Spleen (tissue), 11 donors: ENCODE measurements around the gene NIP7. TPM values are rescaled to one million over a fixed set of nuclear protein-coding genes. Genes with fewer than 3 reads are reported as not detected.
A peak's percentile ranks its signal among the peaks of the same experiment; 100 is the strongest.

Experiments
- DNase-seq: peaks from one replicate; pipeline ENCODE4 v3.0.0-alpha.2; 2020
- H3K27ac ChIP-seq, 8 donors: fragments of 200-600 bp; sonication (generic) in 7 of 8; 1 replicate in 4 of 8; 2 replicates in 4 of 8; pipeline versions ENCODE4 v1.5.0 to v1.8.0; 2016 to 2021; ENCODE audit warnings: inconsistent platforms in 4 of 8, mild to moderate bottlenecking in 4 of 8, moderate library complexity in 1 of 8
- H3K27me3 ChIP-seq, 7 donors: fragments of 200-600 bp; sonication (generic) in 6 of 7; replicated peaks in 1 of 7; 1 replicate in 4 of 7; 2 replicates in 3 of 7; pipeline versions ENCODE4 v1.5.0 to v1.8.0; 2016 to 2021; ENCODE audit warnings: inconsistent platforms in 3 of 7, mild to moderate bottlenecking in 1 of 7
- H3K36me3 ChIP-seq, 6 donors: fragments of 200-600 bp; sonication (generic) in 5 of 6; 1 replicate in 4 of 6; 2 replicates in 2 of 6; pipeline versions ENCODE4 v1.5.0 to v1.8.0; 2016 to 2021; ENCODE audit warnings: inconsistent platforms in 2 of 6
- H3K4me1 ChIP-seq, 6 donors: fragments of 200-600 bp; sonication (generic) in 5 of 6; 1 replicate in 3 of 6; 2 replicates in 3 of 6; pipeline versions ENCODE4 v1.5.0 to v1.8.0; 2016 to 2021; ENCODE audit warnings: inconsistent platforms in 3 of 6
- H3K4me3 ChIP-seq, 8 donors: fragments of 200-600 bp; sonication (generic) in 7 of 8; 1 replicate in 4 of 8; 2 replicates in 4 of 8; pipeline versions ENCODE4 v1.5.0 to v1.8.0; 2016 to 2021; ENCODE audit warnings: inconsistent platforms in 4 of 8, mild to moderate bottlenecking in 4 of 8, moderate library complexity in 2 of 8
- H3K9me3 ChIP-seq, 8 donors: fragments of 200-600 bp; sonication (generic) in 7 of 8; 1 replicate in 4 of 8; 2 replicates in 4 of 8; pipeline versions ENCODE4 v1.5.0 to v1.8.0; 2016 to 2021; ENCODE audit warnings: inconsistent platforms in 4 of 8
- POLR2A ChIP-seq, 3 donors: fragments of 450-650 bp; IDR thresholded peaks; one replicate each; pipeline ENCODE4 v1.5.1; 2017; ENCODE audit warnings: antibody characterized with exemption in 3 of 3, mild to moderate bottlenecking in 1 of 3
- POLR2AphosphoS5 ChIP-seq, 3 donors: sonication (generic); formaldehyde crosslinking; IDR thresholded peaks; one replicate each; pipeline ENCODE4 v1.5.1; 2017; ENCODE audit warnings: antibody characterized with exemption in 3 of 3
- WGBS, 5 donors: extraction: QIAGEN DNeasy Blood & Tissue Kit in 3 of 5; methylation state at CpG; one replicate each; pipeline versions ENCODE4 v1.1.5 to v1.1.7; 2013 to 2018; 5-methylcytosine and 5-hydroxymethylcytosine counted together
- intact Hi-C: fragments of 100-400 bp; cut with DNase I; formaldehyde crosslinking; loops from one replicate; pipeline ENCODE4 v1.15.0; 2023; ENCODE audit warnings: low total_unique reads
- polyA plus RNA-seq, 3 donors: library from polyadenylated mRNA; stranded (reverse); fragments of 200-250 nt; gene quantifications; one replicate each; pipeline ENCODE4 v1.2.1, GENCODE V29; 2013
- total RNA-seq, 7 donors: library from RNA; depleted of rRNA in 3 of 7; stranded (reverse); fragments of >200 nt in 3 of 7; fragmentation: NEBNext Ultra II Directional in 4 of 7; extraction: Animal tissue kit (Norgen Biotek cat#: 25700) in 4 of 7; gene quantifications; one replicate each; pipeline versions ENCODE4 v1.1.0 to v1.2.1, GENCODE V29; 2016 to 2021
- TF ChIP-seq, protein P1 (sequence below), 11 experiments: fragments of 200-600 bp in 7 of 11; fragments of 450-650 bp in 4 of 11; sonication (generic) in 4 of 11; IDR thresholded peaks in 8 of 11; conservative IDR thresholded peaks in 3 of 11; 1 replicate in 7 of 11; 2 replicates in 4 of 11; pipeline versions ENCODE4 v1.4.0 to v1.8.0; 2016 to 2021; ENCODE audit warnings: antibody characterized with exemption in 11 of 11, inconsistent platforms in 4 of 11, mild to moderate bottlenecking in 1 of 11
- donor health status: healthy with polysubstance abuse.
- donor health status: DM: no; HTN: no; CAD: no; lungs with moderate emphysema.
- donor health status: DM: no; HTN: no; CAD: no.
- donor health status: Bipolar disorder and iron deficiency.
- donor health status: healthy.
- donor health status: DM: no; HTN: no; CAD: no.
- donor health status: DM: yes; HTN: yes; CAD: no.

Gene NIP7
- total and polyA plus RNA-seq, 10 donors: 10.2 to 25.0 (median 18.8) TPM

DNA sequence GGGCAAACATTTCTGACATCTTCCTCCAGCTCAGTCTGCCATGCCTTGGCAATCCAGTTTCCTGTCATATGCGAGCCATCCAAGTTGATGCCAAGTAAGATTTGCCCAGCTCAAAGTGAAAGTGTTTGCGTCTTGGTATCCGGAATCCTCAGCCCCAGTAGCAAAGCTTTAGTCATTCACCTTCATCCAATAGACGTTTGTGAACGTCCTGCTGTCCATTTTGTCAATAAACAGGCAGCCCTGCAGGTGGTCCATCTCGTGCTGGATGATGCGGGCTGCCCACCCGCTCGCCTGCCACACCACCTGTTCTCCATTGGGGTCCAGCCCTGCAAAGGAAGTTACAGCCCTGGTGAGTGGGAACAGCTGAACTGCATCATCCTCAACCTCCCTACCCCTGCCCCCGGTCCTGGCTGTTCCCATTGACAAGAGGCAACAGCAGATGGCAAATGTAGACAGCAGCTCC, 10.7 kb upstream of the NIP7 start:
- peak; percentile 5 to 51 (median 26) for TF ChIP-seq POLR2AphosphoS5 (IDR thresholded peaks at IDR 0.05)
- no peak for TF ChIP-seq POLR2A (IDR thresholded peaks at IDR 0.05)
- TF ChIP-seq, protein P1, sequence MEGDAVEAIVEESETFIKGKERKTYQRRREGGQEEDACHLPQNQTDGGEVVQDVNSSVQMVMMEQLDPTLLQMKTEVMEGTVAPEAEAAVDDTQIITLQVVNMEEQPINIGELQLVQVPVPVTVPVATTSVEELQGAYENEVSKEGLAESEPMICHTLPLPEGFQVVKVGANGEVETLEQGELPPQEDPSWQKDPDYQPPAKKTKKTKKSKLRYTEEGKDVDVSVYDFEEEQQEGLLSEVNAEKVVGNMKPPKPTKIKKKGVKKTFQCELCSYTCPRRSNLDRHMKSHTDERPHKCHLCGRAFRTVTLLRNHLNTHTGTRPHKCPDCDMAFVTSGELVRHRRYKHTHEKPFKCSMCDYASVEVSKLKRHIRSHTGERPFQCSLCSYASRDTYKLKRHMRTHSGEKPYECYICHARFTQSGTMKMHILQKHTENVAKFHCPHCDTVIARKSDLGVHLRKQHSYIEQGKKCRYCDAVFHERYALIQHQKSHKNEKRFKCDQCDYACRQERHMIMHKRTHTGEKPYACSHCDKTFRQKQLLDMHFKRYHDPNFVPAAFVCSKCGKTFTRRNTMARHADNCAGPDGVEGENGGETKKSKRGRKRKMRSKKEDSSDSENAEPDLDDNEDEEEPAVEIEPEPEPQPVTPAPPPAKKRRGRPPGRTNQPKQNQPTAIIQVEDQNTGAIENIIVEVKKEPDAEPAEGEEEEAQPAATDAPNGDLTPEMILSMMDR (IDR thresholded peaks at IDR 0.05 in 8 of 11, conservative IDR thresholded peaks at IDR 0.05 in 3 of 11): no peak
- Histone ChIP-seq H3K9me3 (no peaks in the 10 kb centered on the region), H3K36me3 (peaks cover 0 to 75% (median 50%) of the 10 kb centered on the region in 6 donors), H3K4me1 (peaks cover 33 to 95% (median 65%) of the 10 kb centered on the region in 6 donors), H3K27ac (peak overlapping the region in 3 of 8 donors; percentile 95 to 96 (median 96)), H3K27me3 (no peaks in the 10 kb centered on the region), H3K4me3 (peak overlapping the region in 5 of 8 donors; percentile 76 to 100 (median 100))
- peak; percentile 67 for DNase-seq
- WGBS, 5 donors: 60 to 78% (median 65%) methylated on average over 10 of the region's 10 CpGs
- intact Hi-C loops: no loop called here

- peak; percentile 89 for DNase-seq
- 7 to 17% (median 10%) methylated on average over 34 to 77 of the region's 77 CpGs for WGBS, 5 donors
- Histone ChIP-seq H3K36me3 (peaks cover 0 to 75% (median 50%) of the 10 kb centered on the region in 6 donors), H3K9me3 (no peaks in the 10 kb centered on the region), H3K27me3 (no peaks in the 10 kb centered on the region), H3K4me1 (peaks cover 29 to 95% (median 63%) of the 10 kb centered on the region in 6 donors), H3K4me3 (peak overlapping the region; percentile 76 to 100 (median 99)), H3K27ac (peak overlapping the region; percentile 73 to 96 (median 91))
- TF ChIP-seq POLR2AphosphoS5 (IDR thresholded peaks at IDR 0.05): peak; percentile 9 to 83 (median 10)
- TF ChIP-seq, protein P1 (IDR thresholded peaks at IDR 0.05 in 8 of 11, conservative IDR thresholded peaks at IDR 0.05 in 3 of 11): no peak
- intact Hi-C loops: no loop called here
These were observed 9.9 kb upstream of the NIP7 start for GRCh38 chr16:69329369-69330285.

- TF ChIP-seq POLR2AphosphoS5 (IDR thresholded peaks at IDR 0.05) (peak; percentile 95 to 97 (median 96)), POLR2A (IDR thresholded peaks at IDR 0.05) (peak in 1 of 3 donors; percentile 34)
- TF ChIP-seq, protein P1 (IDR thresholded peaks at IDR 0.05 in 8 of 11, conservative IDR thresholded peaks at IDR 0.05 in 3 of 11): peak in 3 of 11 experiments; percentile 20 to 44 (median 34)
- H3K36me3 ChIP-seq: peaks cover 0 to 75% (median 50%) of the 10 kb centered on the region in 6 donors
- H3K4me1 ChIP-seq: peaks cover 29 to 89% (median 60%) of the 10 kb centered on the region in 6 donors
- peak within 1 kb of the TSS; percentile 73 to 96 (median 91) for H3K27ac ChIP-seq
- DNase-seq: peak; percentile 98
- intact Hi-C loops: no loop called here
- peak within 1 kb of the TSS; percentile 76 to 100 (median 99) for H3K4me3 ChIP-seq
- H3K27me3 ChIP-seq: no peaks in the 10 kb centered on the region
- 0 to 1% (median 1%) methylated on average over 52 to 93 of the region's 93 CpGs for WGBS, 5 donors
- no peaks in the 10 kb centered on the region for H3K9me3 ChIP-seq
These were observed 9.1 kb upstream of the NIP7 start, which contains the start of gene PDF for GRCh38 chr16:69330286-69331109. Gene PDF, minus strand, starts transcription at chr16:69330588. Its CDS starts 18 bp downstream, at chr16:69330570.
